Activated T-cell treated with anti-CD3 and anti-CD28 coated beads for 48 hours (primary cell): ENCODE data around the gene SPCS2.

Experiments used
- DNase-seq: peaks from one replicate; pipeline ENCODE4 v3.0.0-alpha.2; 2020; ENCODE audit warnings: low read depth

The SPCS2 gene

DNA sequence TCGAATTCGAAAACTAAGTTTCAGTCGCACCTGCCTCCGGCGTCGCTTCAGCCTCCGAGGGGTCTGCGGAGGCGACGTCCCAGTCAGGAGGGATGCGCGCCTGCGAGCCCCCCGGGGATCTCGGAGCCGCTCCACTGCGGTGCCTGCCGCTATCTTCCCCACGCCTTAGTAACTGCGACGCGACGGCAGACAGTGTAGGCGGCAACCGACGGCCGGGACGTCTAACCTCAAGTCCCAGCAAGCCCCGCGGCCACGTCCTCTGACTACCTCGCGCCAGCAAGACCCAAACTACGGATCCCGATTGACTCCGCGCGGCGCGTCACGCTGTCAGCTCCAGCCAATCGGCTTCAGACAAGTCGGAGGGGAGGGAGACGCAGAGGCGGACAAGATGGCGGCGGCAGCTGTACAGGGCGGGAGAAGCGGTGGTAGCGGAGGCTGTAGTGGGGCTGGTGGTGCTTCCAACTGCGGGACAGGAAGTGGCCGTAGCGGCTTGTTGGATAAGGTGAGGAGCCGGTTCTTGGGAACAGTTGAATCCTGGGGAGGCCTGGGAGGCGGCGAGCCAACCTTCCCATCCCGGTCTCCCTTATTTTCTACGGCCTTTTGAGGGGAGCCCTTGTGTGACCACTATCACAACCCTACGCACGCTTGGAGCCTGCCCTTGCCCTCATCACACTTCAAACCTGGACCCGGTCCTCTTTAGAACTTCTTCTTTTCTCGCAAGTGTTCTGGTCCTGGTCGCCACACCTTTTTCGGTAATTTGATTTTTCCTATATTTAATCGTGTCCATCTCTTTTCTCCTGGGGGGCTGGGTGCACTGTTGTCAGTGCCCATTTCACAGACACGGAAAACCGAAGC lies at the start of gene SPCS2, which contains the start of gene XRRA1:
Gene SPCS2 (plus strand): TSS at position 369 of the 855 bp plus-strand sequence. CDS start 20 bp downstream, at position 389.
Gene XRRA1 (minus strand): TSS at position 194 of the 855 bp plus-strand sequence. CDS start 8,213 bp downstream, outside the sequence.
- DNase-seq = peak; percentile 96

DNA sequence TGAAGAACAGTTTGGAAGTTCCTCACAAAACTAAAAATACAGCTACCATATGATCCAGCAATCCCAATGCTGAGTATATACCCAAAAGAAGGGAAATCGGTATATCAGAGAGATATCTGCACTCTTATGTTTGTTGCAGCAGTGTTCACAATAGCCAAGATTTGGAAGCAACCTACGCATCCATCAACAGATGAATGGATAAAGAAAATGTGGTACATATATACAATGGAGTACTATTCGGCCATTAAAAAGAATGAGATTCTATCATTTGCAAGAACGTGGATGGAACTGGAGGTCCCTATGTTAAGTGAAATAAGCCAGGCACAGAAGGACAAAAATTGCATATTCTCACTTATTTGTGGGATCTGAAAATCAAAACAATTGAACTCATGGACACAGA lies 46.7 kb upstream of the SPCS2 start:
- DNase-seq = no peak

DNA sequence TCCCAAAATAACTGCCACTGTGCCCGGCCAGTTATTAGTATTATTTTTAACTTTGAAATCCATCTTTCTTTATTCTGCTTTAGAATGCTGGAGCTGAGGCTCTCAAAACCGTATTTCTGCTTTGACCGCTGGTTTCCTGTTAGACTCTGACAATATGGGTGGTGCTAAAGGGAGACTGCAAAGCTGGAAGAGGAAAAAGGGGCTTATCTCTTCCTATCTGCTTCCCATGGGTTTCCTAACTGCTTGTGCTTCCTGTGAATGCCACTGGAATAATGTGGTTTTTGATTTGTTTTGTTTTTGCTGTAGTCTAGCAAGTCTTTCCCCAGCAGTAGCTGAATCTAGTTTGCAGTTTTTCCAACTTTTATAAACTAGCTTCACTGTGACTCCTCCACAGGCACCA lies 43.7 kb upstream of the SPCS2 start:
- no peak for DNase-seq

DNA sequence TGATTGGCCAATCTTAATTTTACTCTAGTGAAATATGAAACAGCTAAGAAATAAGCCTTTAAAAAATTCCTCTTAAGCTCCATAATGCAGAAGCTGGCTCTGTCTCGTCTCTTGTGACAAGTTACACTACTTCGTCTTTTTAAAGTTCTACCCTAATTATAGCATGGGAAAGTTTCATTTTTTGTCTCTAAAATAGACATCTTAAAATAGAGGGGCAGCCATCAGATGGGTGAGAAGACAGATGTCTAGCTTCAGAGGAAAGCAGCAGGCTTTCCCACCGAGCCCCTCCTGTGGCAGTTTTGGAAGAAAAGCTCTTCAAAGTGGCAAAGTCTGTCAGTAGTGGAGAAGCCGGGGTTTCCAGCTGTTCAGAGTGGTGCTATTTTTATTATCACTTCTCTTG lies 39.7 kb upstream of the SPCS2 start:
- DNase-seq = no peak

DNA sequence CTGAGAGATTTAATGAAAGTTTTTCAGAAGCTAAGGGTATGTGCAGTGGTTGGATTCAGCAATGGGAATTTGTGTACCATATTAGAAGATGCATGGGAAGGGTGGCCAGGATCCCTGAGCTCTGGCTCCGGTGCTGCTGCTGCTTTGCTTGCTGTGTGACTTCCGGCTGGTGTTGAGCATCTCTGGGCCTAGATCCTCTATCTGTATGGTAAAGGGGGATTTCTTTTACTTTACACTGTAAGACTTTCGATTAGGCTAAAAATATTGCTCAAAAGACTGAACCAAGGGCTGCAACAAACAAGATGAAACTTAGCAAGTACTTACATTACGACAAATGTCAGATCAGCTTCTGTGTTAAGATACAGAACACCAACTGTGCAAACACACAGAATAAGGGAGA lies 39.3 kb upstream of the SPCS2 start:
- DNase-seq = no peak

DNA sequence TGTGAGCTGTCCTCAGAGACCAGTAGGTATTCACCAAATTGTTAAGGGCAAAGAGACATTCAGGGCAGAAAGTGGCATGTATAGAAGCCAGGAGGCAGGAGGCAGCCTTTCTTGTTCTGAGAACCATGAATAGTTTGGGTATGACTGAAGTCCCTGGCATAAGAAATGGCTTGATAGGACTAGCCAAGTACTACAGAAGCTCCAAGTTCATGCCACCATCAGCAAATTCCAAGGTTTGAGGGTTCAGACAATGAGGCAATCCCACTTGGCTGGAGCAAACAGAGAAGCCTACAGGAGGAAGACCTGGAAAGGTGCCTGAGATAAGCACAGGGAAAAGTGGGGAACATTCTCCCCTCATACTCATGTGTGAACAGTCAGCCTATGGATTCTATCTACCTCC lies 25.9 kb upstream of the SPCS2 start:
- no peak for DNase-seq

DNA sequence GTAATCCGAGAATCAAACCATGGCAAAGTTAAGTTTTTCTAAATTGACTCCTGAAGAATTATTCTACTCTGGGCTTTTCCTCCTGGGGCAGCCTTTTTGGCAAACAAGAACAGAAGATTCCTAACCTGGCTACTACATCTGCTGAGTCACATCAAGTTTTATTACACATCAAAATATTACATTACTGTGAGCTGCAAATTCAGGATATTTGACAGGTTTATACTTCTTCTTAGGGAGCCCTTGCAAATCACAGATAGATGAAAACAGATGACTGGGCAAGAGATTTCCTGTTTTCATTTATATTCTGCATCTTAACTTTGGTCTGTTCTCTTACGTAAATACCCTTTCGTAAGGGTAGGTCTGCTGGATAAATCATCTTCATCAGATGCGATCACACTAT lies 23.8 kb upstream of the SPCS2 start:
- DNase-seq = no peak

DNA sequence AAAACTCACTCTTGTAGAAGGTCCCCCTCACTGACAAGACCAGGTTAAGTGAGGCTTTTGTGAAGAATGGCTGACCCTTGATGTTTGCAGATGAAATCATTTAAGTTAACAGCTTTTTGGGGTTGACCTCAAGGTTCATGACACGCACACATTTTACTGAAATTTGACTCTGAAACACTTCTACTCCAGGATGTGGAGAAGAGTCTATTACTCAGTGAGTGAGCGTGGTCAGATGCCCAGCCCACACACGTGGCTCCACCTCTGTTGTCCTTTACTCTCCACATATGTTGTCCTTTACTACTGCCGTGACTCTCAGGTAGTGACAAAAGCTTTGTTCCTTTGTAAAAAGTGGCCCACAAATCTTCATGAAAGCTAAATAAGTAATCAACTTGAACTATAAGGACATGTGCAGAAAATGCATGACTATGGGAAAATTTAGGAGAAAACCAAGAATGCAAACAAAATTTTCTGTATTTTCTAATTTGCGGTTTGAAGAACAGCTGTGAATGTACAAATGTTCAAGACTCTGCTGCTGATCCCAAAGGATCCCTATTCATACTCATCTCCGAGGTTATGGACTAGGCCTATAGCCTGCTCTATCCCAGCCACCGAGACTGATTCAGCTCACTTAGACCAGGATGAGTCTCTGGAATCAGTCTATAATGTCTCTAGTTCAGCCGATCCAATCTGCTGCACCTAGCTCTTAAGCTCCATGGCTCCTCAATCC lies 22.6 kb upstream of the SPCS2 start:
- peak; percentile 31 for DNase-seq

DNA sequence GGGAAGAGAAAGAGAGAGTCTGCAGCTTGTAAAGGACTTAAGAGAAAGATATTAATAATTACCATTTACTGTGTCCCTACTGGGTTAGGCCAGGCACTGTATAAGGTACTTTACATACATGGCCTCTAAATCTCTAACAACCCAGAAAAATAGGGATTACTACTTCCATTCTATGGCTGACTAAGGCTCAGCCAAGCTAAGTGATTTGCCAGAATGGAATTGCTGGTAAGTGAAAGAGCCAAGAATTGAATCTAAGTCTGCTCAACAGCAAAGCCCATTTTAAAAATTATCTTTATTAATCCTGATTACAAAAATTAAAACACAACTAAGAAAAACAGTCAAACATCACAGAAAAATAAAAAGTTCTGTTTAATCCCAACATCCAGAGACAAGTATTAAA lies 21.6 kb upstream of the SPCS2 start:
- no peak for DNase-seq

DNA sequence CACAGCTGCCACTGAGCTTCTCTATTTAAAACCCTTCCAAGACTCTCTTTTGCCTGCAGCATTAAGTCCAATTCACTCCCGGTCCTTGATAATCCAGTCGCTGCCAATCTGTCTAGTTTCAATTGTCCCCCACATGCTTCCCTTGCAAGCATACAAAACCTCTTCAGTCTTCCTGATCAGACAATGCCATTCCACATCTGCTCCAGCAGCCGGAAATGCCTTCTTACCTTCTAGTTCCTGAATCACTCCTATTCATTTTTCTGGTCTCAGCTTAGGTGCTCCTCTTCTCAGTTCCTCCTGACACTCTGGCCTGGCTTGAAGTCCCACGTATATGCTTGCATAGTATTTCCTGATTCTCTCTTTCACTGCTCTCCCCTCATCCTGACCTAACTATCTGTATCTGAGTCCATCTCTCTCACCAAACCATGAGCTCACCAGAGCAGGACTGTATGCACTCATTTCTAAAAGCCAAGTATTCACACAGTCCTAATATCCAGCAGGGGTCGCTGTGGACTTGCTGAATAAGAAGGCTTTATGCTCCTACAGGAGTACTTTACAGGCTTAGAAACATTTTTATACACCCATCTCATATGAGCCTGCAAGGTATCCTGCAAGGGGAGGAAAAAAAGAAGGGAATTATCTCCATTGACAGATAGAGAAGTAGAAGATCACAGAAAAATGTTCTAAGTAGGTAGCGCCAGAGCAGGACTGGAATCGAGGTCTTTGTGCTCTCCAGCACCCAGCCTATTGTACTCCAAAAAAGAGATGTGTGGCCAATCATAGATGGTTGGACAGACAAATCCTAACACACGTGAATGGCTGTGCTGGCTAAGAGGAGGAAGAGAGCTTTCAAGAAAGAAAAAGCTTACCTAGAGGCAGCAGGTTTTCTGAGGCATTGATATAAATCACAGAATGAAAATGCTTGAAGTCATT lies 19.4 kb upstream of the SPCS2 start:
- DNase-seq = peak; percentile 35

DNA sequence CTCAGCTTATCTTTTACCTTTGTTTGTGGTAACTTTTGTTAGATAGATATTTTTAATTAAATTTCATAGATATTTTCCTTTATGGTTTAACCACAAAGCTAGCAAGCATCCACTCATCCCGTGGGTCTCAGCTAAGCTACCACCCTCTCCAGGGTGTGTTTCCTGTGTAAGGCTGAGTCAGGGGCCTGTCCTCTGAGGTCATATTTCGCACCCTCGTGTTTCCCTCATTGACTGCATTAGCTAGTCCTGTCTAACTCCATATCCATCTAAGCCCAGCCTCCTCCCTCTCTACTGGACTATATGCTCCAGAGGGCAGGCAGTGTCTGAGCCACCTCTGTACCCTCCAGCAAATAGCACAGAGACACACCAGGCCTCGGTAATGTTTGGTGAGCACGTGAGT lies 16.9 kb upstream of the SPCS2 start:
- DNase-seq = no peak

DNA sequence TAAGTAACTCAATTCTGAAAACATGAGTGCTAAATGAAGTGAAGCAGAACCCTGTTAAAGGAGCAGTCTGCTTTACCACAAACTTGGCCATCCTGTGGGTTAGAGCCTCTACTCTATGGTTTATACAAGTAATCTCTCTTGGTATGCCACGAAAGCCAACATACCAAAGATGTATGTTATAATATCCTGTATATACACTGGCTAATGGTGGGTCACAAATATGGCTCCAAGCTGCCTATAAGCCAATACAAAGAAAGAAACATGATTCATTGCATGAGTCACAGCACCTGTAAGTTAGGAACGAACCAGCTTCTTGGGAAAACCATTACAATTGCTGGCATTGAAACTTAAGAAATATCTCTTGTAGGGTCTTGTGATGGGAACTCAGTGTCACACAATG lies 16.3 kb upstream of the SPCS2 start:
- DNase-seq = no peak

DNA sequence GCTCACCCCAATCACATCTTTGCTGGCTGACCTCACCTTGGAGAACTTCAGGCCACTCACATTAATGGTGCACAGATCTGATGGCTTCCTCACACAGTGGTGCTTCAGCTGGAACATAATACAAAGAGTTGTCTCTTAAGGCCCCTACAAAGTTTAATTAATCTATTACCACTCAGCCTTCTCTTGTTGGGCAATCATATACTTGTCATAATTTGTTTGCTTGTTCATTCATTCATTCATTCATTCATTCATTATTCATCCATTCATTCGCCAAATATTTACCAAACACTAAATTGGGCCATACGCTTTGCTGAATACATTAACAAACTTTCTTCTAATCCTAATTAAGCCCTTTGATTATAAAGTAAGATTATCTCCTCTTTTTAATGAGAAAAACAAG lies 15.3 kb upstream of the SPCS2 start:
- DNase-seq = no peak

DNA sequence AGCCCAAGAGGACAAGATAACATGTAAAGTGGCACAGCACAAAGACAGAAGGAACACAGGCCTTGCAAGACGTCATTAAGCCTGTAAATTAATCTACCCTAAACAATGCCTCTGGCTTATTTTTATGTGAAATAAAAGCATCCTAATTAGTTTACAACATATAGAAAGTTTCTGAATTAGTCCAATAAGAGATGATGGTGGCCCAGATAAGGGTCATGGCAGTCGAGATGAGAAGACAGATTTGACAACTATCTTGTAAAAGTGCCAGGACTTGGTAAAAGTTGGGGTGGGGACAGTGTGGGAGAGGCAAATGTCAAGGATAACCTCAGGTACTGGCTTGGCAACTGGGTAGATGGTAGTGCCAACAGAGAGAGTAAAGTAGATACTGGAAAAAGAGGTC lies 13.8 kb upstream of the SPCS2 start:
- no peak for DNase-seq

DNA sequence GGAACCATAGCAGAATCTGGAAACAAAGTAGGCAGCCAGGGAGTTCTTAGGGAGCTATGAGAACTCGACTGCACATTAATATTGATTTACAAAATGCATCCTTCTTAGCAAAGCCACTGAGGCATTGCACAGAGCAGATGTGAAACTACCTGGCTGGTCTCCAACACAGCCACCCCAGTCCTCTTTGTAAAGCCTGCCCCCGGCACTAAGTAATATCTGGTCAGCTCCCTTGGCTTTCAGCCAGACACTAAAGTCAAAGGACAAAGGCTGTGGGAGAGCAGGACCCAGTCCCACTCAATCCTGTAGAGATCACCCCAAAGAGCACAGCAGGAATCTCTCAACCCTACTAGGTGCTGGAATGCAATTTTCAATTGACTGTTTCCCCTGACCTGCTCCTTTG lies 13.0 kb upstream of the SPCS2 start:
- DNase-seq = no peak

DNA sequence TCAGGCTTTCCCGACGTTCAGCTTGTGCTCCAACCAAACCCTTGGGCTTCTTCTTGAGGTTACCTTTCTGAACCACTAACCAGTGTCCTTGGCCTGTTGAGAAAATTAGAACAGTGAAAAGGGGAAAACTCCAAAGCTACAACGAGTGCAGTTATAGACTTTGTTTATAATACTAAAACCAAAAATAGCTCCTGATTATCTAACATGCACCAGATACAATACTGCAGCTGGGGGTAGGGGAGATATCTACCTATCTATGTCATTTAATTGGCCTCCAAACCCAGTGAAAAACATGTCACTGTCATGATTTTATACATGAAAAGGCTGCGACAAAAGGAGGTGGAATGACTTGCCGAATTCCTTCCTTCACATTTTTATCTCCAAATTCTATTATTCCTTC lies 12.1 kb upstream of the SPCS2 start:
- no peak for DNase-seq

DNA sequence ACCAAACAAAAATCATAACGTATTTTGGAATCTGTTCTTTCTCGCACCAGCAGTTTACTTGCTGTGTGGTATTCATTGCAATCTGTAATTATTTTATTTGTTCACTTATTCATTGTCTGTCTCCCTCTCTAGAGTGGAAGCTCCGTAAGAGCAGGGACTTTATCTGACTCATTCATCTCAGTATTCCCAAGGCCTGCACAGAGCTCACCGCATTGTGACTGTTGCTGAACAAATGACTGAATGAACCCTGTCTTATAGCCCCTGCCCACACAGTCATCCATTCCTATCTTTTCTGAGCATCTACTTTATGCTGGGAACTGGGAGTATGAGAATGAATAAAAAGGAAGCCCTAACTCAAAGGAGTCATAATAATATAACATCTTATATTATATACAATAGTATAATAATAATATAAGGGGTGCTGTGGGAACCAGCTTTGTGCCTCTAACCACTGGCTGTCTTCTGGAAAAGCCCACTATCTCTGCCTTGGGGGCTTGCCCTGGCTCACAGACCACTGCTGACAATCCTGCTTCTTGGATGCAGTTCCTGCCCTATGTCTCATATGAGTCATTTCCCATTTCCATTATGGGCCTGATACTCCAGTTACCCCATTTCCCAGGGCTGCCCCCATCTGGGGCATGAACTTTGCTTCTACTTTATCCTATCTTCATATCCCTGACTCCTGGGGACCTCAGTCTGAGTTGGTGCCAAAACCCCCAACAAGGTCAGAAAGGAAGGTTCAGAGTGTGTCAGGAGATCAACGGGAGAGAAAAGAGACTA lies 11.2 kb upstream of the SPCS2 start:
- DNase-seq = no peak

DNA sequence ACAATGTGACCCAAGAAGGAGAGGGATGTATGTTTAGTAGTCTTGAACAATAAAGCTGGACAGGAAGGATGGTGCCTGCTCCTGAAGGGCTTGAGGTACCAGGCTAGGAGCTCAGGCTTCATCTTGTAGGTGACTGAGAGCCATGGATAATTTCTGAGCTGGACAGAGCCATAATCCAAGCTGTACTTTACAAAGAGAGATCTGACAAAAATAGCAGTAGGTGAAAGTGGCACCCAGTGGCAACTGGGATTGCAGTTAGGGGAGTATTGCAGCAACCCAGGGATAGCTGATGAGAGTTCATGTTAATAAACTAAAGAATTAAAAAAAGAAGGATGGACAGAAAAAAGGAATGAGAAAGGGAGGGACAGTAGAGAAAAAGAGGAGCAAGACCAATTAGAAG lies 7.6 kb upstream of the SPCS2 start:
- no peak for DNase-seq

DNA sequence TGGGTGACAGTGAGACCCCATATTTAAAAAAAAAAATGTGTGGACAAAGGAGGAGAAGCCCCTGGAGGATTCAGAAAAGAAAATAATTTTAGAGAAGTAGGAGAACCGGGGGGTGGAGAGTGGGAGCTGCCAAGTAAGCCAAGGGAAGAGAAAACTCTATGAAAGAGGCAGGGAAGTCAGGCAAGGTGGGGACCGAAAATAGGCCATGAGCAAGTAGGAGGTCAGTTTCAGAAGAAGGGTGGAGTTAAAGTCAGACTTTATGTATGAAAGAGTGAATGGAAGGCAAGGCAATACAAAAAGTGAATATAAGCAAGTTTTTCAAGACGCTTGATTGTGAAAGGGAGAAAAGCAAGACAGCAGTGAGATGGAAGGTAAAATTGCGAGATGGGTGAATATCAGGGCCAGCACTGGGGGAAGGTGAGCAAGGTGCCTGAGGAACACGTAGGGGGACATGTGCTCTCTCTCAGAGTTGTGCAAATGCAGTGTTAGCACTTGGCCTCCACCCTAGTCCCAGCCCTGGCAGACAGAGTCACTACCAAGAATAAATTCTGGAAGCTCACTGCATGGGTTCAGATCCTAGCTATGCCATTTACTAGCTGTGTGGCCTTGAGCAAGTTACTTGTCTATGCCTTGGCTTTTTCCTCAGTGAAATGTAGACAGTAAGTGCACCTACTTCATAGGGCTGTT lies 6.8 kb upstream of the SPCS2 start:
- no peak for DNase-seq

DNA sequence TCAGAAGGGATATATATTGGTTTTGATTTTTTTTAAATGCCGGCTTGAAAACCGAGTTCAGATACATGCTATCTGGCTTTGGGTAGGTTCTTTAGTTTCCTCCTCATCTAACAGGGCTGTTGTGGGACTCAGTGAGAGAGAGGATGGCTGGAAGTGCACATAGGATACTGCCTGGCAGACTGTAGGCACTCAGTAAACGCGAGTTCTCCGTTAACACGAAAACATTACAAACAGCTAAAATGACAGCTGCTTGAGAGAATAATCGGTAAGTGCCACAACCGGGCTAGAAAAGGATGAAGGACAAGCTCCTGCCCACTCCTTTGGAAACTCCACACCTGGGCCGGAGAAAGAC lies 544 bp upstream of the SPCS2 start:
- DNase-seq = no peak

DNA sequence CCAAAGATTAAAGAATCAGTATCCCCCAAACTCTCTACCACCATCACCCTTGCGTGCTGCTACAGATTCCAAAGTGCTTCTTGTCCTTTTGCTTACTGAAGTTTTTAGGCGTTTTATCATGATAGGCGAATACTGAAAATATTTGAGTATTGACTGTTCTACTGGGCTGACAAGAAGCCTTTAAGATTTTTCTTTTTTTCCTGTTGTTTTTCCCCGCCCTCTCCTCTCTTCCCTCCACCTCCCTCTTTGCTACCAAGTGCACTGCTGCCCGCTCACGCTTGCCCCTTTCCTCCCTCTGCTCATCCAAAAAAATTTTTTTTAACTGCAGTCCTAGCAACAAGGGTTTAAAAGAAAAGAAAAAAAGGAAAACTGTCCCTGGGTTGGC lies 679 bp downstream of the SPCS2 start:
- no peak for DNase-seq
